DND-41 (cell line): ENCODE results near the gene PRCP.

Experiments
- EZH2 ChIP-seq: IDR thresholded peaks from 3 replicates; pipeline ENCODE4 v1.6.1; 2012; ENCODE audit warnings: borderline replicate concordance, low read depth, mild to moderate bottlenecking, moderate library complexity, low read length, inconsistent platforms; ENCODE audit not compliant: severe bottlenecking
- TF ChIP-seq, protein P1 (sequence below): IDR thresholded peaks from 2 replicates; pipeline ENCODE4 v1.5.1; 2012; ENCODE audit warnings: borderline replicate concordance, low read length, moderate library complexity, mild to moderate bottlenecking; ENCODE audit not compliant: poor library complexity, severe bottlenecking; ENCODE audit errors: extremely low read depth

DNA sequence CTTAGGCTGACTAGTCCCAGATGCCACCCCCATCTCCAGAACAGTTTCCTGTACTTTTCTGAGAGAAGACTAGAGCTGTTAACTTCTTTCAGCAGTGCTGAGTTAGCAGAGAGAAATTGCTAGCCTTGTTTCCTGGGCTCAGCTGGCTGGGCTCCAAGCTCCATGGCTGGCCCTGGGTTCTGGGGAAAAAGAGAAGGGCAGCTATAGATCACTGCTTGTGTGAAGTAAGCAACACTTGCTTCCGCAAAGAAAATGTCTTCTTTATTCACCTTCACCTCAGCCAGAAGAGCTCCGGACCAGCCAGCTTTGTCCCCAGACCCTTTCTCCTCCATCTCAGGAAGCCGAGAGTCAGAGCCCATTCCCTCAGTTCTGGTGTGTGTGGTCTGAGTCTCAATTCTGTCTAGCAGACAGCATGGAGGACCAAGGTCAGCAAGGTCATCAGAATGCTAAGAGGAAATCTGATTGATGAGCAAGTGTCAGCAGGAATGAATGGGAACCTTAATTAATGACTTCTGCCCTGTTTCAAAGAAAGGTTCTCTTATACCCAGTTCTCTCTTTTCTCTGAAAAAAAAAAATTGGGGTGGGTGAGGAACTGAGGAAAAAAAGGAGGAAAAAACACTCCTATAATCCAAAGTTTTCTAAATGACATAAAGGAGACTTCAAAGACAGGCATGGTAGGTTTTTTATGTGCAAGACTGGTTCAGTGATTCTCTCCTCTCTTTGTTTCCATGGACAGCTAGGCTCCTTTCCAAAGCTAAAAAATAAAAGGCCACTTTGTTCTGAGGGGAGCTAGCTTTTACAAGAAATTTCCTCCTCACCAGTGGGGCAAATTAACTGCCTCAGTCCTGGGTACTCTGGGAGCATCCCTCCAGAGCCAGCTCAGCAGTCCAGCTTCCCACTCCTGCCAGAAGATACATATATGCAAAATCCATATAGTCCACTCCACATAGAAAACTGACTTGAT is 103.0 kb downstream of the PRCP start:
- TF ChIP-seq, protein P1, sequence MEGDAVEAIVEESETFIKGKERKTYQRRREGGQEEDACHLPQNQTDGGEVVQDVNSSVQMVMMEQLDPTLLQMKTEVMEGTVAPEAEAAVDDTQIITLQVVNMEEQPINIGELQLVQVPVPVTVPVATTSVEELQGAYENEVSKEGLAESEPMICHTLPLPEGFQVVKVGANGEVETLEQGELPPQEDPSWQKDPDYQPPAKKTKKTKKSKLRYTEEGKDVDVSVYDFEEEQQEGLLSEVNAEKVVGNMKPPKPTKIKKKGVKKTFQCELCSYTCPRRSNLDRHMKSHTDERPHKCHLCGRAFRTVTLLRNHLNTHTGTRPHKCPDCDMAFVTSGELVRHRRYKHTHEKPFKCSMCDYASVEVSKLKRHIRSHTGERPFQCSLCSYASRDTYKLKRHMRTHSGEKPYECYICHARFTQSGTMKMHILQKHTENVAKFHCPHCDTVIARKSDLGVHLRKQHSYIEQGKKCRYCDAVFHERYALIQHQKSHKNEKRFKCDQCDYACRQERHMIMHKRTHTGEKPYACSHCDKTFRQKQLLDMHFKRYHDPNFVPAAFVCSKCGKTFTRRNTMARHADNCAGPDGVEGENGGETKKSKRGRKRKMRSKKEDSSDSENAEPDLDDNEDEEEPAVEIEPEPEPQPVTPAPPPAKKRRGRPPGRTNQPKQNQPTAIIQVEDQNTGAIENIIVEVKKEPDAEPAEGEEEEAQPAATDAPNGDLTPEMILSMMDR: no peak
- no peak for TF ChIP-seq EZH2
